B cell (primary cell): ENCODE data around the gene ZNF441. TPM values are rescaled to one million over a fixed set of nuclear protein-coding genes. Genes with fewer than 3 reads are reported as not detected.
A peak's percentile ranks its signal among the peaks of the same experiment; 100 is the strongest.
"Not testable (repeated sequence)": the region's sequence is repeated elsewhere in the genome, so short reads cannot be mapped to it uniquely, and the experiment has no call there.

Source experiments
- ATAC-seq: fragments of 200-7000 bp; cut with Tn5 transposase; one replicate; pipeline ENCODE4 v1.10.0; 2021; ENCODE audit warnings: low read depth, mild to moderate bottlenecking, moderate number of reproducible peaks, moderate library complexity
- CTCF ChIA-PET: fragments of 350-600 bp; sonication (Branson Sonifier 250); formaldehyde crosslinking; loops from one replicate; lab custom pipeline; 2021; ENCODE audit warnings: antibody characterized with exemption, inconsistent platforms; lab: Charles Lee
- POLR2A ChIA-PET: fragments of 350-600 bp; sonication (Branson Sonifier 250); formaldehyde crosslinking; loops from one replicate; lab custom pipeline; 2021; ENCODE audit warnings: antibody characterized with exemption; lab: Charles Lee
- DNase-seq: peaks from one replicate; pipeline ENCODE4 v3.0.0; 2013
- H2AFZ ChIP-seq: 2 replicates; pipeline ENCODE4 v1.6.1; 2012; ENCODE audit warnings: mild to moderate bottlenecking, low read depth, low read length; ENCODE audit not compliant: insufficient read depth, poor library complexity, severe bottlenecking
- H3K27ac ChIP-seq, 2 donors: 1 replicate in 1 of 2; 2 replicates in 1 of 2; pipeline ENCODE4 v1.5.1; 2012 to 2013; ENCODE audit warnings: low read length in 2 of 2, mild to moderate bottlenecking in 2 of 2, moderate library complexity in 1 of 2
- H3K27me3 ChIP-seq, 4 experiments: fragments of 200-600 bp in 1 of 4; sonication (generic) in 1 of 4; replicated peaks in 1 of 4; 1 replicate in 2 of 4; 2 replicates in 2 of 4; pipeline versions ENCODE4 v1.6.1 to v1.7.0; 2013 to 2016; ENCODE audit warnings: low read length in 3 of 4, mild to moderate bottlenecking in 2 of 4, mixed read lengths in 1 of 4, moderate library complexity in 1 of 4; ENCODE audit not compliant: insufficient read depth in 4 of 4, control insufficient read depth in 3 of 4; ENCODE audit errors: control extremely low read depth in 1 of 4
- H3K36me3 ChIP-seq, 2 experiments: replicated peaks in 1 of 2; 1 replicate in 1 of 2; 2 replicates in 1 of 2; pipeline versions ENCODE4 v1.6.1 to v1.7.1; 2013; ENCODE audit warnings: low read length in 1 of 2; ENCODE audit not compliant: insufficient read depth in 2 of 2, control insufficient read depth in 1 of 2; ENCODE audit errors: control extremely low read depth in 1 of 2, extremely low read depth in 1 of 2
- H3K4me1 ChIP-seq, 2 donors: fragments of 200-600 bp in 1 of 2; sonication (generic) in 1 of 2; 1 replicate in 1 of 2; 2 replicates in 1 of 2; pipeline versions ENCODE4 v1.5.1 to v1.6.1; 2013 to 2017; ENCODE audit warnings: low read length in 2 of 2; ENCODE audit not compliant: control insufficient read depth in 2 of 2, insufficient read depth in 2 of 2
- H3K4me2 ChIP-seq: replicated peaks from 2 replicates; pipeline ENCODE3; 2012; ENCODE audit warnings: mild to moderate bottlenecking, low read depth, low read length; ENCODE audit not compliant: poor library complexity, severe bottlenecking
- H3K4me3 ChIP-seq, 5 experiments: fragments of 200-600 bp in 1 of 5; sonication (generic) in 1 of 5; 1 replicate in 3 of 5; 2 replicates in 2 of 5; pipeline versions ENCODE4 v1.5.1 to v1.7.0; 2011 to 2016; ENCODE audit warnings: low read length in 4 of 5, mild to moderate bottlenecking in 4 of 5, low read depth in 2 of 5, control low read depth in 1 of 5, moderate library complexity in 1 of 5; ENCODE audit not compliant: insufficient read depth in 1 of 5; ENCODE audit errors: control extremely low read depth in 1 of 5, extremely low read depth in 1 of 5
- H3K79me2 ChIP-seq: fragments of 200-600 bp; sonication (generic); one replicate; pipeline ENCODE4 v1.6.0; 2016; ENCODE audit warnings: low read length; ENCODE audit not compliant: control insufficient read depth, insufficient read depth
- H3K9ac ChIP-seq: fragments of 200-600 bp; sonication (generic); 2 replicates; pipeline ENCODE4 v1.6.1; 2017; ENCODE audit warnings: mild to moderate bottlenecking, low read length, moderate library complexity
- H3K9me3 ChIP-seq, 3 donors: one replicate each; pipeline versions ENCODE4 v1.6.1 to v1.7.1; 2013; ENCODE audit warnings: low read length in 2 of 3; ENCODE audit not compliant: control insufficient read depth in 2 of 3, insufficient read depth in 1 of 3; ENCODE audit errors: control extremely low read depth in 1 of 3
- H4K20me1 ChIP-seq: 2 replicates; pipeline ENCODE4 v1.6.0; 2012; ENCODE audit warnings: mild to moderate bottlenecking, low read length; ENCODE audit not compliant: insufficient read depth, control insufficient read depth, poor library complexity, severe bottlenecking
- H3K27ac Mint-ChIP-seq: one replicate; pipeline ENCODE4 v1.8.0; 2021; ENCODE audit warnings: mixed read lengths
- H3K27me3 Mint-ChIP-seq: one replicate; pipeline ENCODE4 v1.8.0; 2021; ENCODE audit warnings: mixed read lengths
- H3K4me1 Mint-ChIP-seq: one replicate; pipeline ENCODE4 v1.8.0; 2021; ENCODE audit warnings: mixed read lengths
- H3K4me3 Mint-ChIP-seq: one replicate; pipeline ENCODE4 v1.8.0; 2021; ENCODE audit warnings: mixed read lengths
- H3K9me3 Mint-ChIP-seq: one replicate; pipeline ENCODE4 v1.8.0; 2022; ENCODE audit warnings: mixed read lengths; ENCODE audit not compliant: insufficient read depth
- EZH2 ChIP-seq: IDR thresholded peaks from 2 replicates; pipeline ENCODE4 v1.6.1; 2012; ENCODE audit warnings: borderline replicate concordance, low read depth, mild to moderate bottlenecking, moderate library complexity, low read length; ENCODE audit not compliant: insufficient read depth, poor library complexity, severe bottlenecking
- whole genome bisulfite sequencing: methylation state at CpG from one replicate; pipeline ENCODE4 v1.1.5; 2013; ENCODE audit warnings: missing lambda C conversion rate; ENCODE audit not compliant: insufficient coverage; 5-methylcytosine and 5-hydroxymethylcytosine counted together
- intact Hi-C: fragments of 100-400 bp; cut with micrococcal nuclease; formaldehyde crosslinking; loops from one replicate; pipeline ENCODE4 v1.10.0; 2022
- polyA plus RNA-seq: library from polyadenylated mRNA; depleted of rRNA; stranded (reverse); fragments of >200 nt; gene quantifications from 2 replicates; pipeline ENCODE4 v1.2.3, GENCODE V29; 2012
- total RNA-seq, 2 donors: library from RNA; stranded (reverse); fragments of 120-200 nt in 1 of 2; gene quantifications; 1 replicate in 1 of 2; 2 replicates in 1 of 2; pipeline versions ENCODE4 v1.2.3 to v1.2.4, GENCODE V29; 2013 to 2022
- TF ChIP-seq, protein P1 (sequence below): fragments of 200-600 bp; IDR thresholded peaks from one replicate; pipeline ENCODE4 v1.8.0; 2022; ENCODE audit warnings: antibody characterized with exemption, mild to moderate bottlenecking

ZNF441 gene
- total and polyA plus RNA-seq, 2 donors (not counting 1 experiment from before 2014, with no cell fraction given), result 7.4 to 43.5 TPM

DNA sequence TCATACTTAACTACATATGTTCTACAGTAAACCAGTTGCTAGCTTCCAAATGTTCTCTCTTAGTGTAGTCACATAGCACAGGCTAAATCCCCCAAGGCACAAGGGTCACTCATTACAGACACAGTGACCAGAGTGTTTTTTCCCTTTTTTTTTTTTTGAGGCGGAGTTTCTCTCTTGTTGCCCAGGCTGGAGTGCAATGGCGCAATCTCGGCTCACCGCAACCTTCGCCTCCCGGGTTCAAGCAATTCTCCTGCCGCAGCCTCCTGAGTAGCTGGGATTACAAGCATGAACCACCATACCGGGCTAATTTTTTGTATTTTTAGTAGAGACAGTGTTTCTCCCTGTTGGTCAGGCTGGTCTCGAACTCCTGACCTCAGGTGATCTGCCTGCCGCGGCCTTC is 9.9 kb downstream of the ZNF441 start:
- ATAC-seq, POLR2A ChIA-PET, intact Hi-C loops, H2AFZ ChIP-seq, H3K27me3 Mint-ChIP-seq, H4K20me1 ChIP-seq, H3K4me3 Mint-ChIP-seq, DNase-seq, H3K9ac ChIP-seq, H3K4me3 ChIP-seq, H3K27ac ChIP-seq, H3K27me3 ChIP-seq, H3K4me1 Mint-ChIP-seq, H3K27ac Mint-ChIP-seq, H3K4me2 ChIP-seq, H3K4me1 ChIP-seq: not testable (repeated sequence)
- peaks cover 31 to 64% (median 46%) of the 10 kb centered on the region in 3 donors for H3K9me3 ChIP-seq
- WGBS, result 99% methylated on average over 6 of the region's 11 CpGs
- peaks cover 18 to 43% of the 10 kb centered on the region in 2 experiments for H3K36me3 ChIP-seq
- peaks cover 50% of the 10 kb centered on the region for H3K79me2 ChIP-seq
- H3K9me3 Mint-ChIP-seq, result peaks cover 41% of the 10 kb centered on the region
- CTCF ChIA-PET, result interaction anchor here (1.1 kb wide), 1 partner anchor 212 kb away, joined by 3 read pairs; no protein-coding TSS in a partner anchor

DNA sequence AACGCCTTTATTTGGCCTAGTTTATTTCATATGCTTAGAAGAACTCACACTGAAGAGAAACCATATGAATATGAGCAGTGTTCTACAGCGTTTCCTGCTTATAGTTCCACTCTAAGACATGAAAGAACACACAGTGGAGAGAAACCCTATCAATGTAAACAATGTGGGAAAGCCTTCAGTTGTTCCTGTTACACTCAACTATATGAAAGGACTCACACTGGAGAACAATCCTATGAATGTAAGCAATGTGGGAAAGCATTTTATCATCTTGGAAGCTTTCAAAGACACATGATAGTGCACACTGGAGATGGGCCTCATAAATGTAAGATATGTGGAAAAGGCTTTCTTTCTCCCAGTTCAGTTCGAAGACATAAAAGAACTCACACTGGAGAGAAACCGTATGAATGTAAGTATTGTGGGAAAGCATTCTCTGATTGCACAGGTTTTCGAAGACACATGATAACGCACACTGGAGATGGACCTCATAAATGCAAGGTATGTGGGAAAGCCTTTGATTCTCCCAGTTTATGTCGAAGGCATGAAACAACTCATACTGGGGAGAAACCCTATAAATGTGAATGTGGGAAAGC is 13.7 kb downstream of the ZNF441 start:
- POLR2A ChIA-PET, result no interaction called here
- H3K4me1 Mint-ChIP-seq, result no peaks in the 10 kb centered on the region
- peaks cover 23 to 48% of the 10 kb centered on the region in 2 experiments for H3K36me3 ChIP-seq

More for the DNA sequence above, 13.7 kb downstream of the ZNF441 start:
- TF ChIP-seq, protein P1, sequence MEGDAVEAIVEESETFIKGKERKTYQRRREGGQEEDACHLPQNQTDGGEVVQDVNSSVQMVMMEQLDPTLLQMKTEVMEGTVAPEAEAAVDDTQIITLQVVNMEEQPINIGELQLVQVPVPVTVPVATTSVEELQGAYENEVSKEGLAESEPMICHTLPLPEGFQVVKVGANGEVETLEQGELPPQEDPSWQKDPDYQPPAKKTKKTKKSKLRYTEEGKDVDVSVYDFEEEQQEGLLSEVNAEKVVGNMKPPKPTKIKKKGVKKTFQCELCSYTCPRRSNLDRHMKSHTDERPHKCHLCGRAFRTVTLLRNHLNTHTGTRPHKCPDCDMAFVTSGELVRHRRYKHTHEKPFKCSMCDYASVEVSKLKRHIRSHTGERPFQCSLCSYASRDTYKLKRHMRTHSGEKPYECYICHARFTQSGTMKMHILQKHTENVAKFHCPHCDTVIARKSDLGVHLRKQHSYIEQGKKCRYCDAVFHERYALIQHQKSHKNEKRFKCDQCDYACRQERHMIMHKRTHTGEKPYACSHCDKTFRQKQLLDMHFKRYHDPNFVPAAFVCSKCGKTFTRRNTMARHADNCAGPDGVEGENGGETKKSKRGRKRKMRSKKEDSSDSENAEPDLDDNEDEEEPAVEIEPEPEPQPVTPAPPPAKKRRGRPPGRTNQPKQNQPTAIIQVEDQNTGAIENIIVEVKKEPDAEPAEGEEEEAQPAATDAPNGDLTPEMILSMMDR, result no peak
- no peak for TF ChIP-seq EZH2
- no peak overlapping the region for H3K4me2 ChIP-seq
- no peak overlapping the region for H3K4me3 Mint-ChIP-seq
- no peak overlapping the region for H3K27ac Mint-ChIP-seq
- no peak overlapping the region for H3K27ac ChIP-seq
- no peaks in the 10 kb centered on the region for H4K20me1 ChIP-seq
- WGBS, result 100% methylated on average over 5 of the region's 7 CpGs
- H3K4me3 ChIP-seq, result peak overlapping the region in 1 of 5 experiments; percentile 12
- CTCF ChIA-PET, result no interaction called here
- peaks cover 29% of the 10 kb centered on the region for H3K9me3 Mint-ChIP-seq
- no peak overlapping the region for H2AFZ ChIP-seq
- DNase-seq (no peak), ATAC-seq (no peak)
- no peaks in the 10 kb centered on the region for H3K27me3 Mint-ChIP-seq
- peaks cover 25% of the 10 kb centered on the region for H3K79me2 ChIP-seq
- no peaks in the 10 kb centered on the region for H3K27me3 ChIP-seq
- no peak overlapping the region for H3K9ac ChIP-seq
- H3K4me1 ChIP-seq, result no peaks in the 10 kb centered on the region
- peaks cover 39 to 83% (median 40%) of the 10 kb centered on the region in 3 donors for H3K9me3 ChIP-seq
- intact Hi-C loops, result no loop called here
